HG02885 (cell line): Measurements from ENCODE around the gene TOPORS.
"Not testable (repeated sequence)": the region's sequence is repeated elsewhere in the genome, so short reads cannot be mapped to it uniquely, and the experiment has no call there.

Experiments used
- ATAC-seq: cut with Tn5 transposase; IDR thresholded peaks from one replicate; pipeline ENCODE4 v1.9.1; 2021; ENCODE audit warnings: mild to moderate bottlenecking; ENCODE audit not compliant: unreplicated experiment, poor library complexity

TOPORS gene

DNA sequence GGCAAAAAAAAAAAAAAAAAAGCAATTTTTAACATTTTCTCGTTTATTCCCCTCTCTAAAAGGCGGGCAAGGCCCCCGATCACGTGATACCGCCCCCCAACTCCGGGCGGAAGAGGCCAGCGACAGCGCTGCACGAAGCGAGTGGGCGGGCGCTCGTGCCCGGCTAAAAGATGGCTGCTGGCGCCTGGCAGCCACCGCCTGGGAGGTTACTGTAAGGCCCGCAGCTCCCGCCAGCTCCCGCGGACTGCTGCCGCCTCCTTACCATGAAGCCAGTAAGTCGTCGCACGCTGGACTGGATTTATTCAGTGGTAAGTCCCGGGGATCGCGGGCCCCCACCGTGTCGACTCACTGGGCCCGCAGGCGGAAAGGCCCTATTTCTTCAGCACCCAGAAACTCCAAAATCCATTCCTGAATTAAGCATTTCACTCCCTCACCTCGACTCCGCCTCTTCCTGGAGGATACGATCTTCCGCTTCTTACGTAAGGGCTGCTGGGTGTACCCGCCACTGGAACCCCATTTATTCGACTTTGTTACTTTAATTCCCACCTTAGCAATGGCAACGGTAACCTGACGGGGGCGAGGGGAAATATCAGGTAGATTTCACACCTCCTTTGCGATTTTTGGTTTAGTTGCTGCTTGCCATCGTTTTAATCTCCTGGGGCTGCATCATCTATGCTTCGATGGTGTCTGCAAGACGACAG is at the start of gene TOPORS, which contains the start of gene SMIM27:
Gene TOPORS, minus strand, starts transcription at position 415 of the 701 bp plus-strand sequence. Its CDS starts 150 bp downstream, at position 265.
Gene SMIM27, plus strand, starts transcription at position 156 of the 701 bp plus-strand sequence. Its CDS starts 108 bp downstream, at position 264.
- ATAC-seq, result peak; percentile 75

DNA sequence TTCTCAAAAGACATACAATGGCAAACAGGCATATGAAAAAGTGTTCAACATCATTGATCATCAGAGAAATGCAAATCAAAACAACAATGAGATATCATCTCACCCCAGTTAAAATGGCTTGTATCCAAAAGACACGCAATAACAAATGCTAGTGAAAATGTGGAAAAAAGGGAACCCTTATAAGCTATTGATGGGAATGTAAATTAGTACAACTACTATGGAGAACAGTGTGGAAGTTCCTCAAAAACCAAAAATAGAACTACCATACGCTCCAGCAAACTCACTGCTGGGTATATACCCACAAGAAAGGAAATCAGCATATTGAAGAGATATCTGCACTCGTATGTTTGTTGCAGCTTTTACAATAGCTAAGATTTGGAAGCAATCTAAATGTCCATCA is 46.6 kb upstream of the TOPORS start:
- ATAC-seq, result not testable (repeated sequence)

DNA sequence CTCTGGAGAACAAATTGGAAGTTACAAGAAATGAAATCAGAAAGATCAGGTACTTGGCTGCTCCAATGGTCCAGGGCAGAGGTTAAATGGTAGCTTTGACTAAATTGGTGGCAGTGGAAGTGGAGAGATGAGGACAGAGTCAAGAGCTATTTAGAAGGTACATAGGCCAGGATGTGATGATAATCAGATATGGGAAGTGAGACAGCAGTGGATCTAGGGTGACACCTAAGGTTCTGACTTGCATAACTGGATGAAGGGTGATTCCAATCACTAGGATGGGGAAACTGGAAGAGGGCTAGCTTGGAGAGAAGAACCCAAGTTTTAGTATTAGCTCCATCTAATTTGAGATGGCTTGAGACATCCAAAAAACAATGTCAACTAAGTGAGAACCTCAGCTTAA is 44.5 kb upstream of the TOPORS start:
- no peak for ATAC-seq

DNA sequence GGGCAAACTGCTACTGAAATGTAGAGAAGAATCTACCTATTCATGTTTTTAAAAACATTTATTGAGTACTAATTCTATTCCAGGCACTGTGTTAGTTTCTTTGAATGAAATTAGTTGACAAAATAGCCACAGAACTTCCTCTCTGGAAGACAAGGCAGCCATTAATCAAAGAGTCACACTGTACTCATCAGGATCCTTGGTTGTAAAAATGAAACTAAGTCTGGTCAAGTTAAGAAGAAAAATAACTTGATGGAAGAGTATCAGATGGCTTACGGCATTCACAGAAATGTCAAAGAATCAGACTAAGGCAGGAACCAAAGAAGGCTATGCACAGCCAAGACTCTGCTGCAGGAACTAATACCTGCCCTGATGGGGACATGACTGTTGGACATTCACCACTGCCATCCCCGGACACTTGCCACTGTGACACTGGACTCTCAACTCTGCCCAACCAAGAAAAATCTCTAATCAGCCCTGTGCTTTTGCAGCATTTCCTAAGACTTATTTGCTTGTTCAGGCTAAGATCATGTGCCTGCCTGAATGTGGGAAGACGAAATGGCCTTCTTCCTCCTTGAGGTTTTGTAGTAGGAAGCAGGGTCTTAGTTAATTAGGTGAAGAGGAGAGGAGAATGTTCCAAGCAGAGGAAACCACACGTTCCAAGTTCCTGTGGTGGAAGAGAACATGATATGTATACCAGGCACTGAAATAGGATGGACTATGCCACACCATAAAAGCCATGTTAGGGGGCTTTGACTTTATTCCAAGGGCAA is 43.9 kb upstream of the TOPORS start:
- ATAC-seq, result no peak

DNA sequence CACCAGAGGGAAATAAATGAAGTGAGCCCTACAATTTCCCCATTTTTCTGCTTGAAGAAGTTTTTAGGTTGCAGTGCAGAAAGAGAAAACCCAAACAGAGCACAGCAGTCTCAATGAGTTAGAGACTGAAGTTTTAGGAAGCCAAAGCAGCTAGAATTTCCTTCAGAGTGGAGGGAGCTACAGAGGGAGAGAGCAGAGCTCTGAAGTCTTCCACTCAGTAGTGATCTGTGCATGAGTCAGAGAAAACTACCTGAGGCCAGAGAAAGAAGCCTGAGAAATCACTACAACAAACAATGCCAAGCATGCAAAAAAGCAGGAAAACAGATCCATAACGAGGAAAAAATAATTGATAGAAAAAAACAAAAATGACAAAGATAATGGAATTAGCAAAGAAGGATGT is 38.5 kb upstream of the TOPORS start:
- no peak for ATAC-seq

DNA sequence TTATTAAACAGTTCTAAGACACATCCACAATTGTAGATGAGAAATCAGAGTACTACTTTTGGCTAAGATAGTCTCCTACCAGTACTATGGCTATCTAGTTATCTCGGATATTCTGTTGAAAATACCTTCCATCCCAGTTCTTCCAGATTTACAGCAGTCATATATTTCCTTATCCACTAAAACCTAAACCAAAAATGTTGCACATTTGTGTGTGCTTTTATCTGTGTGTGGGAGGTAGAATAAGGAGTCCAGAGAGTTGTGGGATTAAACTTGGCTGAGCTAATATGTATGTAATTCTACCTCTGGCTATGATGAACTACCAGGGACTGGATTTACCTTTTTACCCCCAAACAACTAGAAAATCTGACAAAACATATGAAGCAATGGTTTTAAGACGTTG is 38.1 kb upstream of the TOPORS start:
- no peak for ATAC-seq

DNA sequence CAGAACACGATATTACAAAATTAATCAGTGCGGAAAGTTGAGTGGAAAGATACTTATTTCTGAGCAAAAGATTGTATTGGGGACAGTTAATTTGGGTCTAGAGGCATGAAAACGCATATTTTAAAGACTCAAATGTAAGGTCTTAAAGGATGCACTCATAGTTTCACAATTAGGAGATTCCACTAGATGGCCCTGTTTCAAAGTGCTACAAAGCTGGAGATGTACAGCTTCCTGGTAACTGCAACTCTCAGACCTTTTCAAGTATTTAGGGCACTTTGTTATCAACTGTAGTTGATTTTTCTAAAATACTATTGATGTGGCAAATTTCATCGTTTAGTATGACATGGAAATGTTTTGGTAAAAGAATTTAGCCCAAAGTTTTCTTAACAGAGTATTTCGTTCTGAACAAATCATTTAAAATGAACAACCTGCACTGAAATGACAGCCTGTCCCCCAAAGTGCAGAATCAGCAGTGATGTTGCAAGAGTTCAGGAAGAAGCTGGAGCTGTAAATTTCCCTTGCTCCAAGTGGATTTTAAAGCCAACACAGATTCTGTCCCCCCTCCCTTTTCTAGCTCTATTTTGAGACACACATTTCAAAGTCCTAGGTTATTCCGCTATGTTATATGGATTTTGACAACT is 36.8 kb upstream of the TOPORS start:
- ATAC-seq, result peak; percentile 76

DNA sequence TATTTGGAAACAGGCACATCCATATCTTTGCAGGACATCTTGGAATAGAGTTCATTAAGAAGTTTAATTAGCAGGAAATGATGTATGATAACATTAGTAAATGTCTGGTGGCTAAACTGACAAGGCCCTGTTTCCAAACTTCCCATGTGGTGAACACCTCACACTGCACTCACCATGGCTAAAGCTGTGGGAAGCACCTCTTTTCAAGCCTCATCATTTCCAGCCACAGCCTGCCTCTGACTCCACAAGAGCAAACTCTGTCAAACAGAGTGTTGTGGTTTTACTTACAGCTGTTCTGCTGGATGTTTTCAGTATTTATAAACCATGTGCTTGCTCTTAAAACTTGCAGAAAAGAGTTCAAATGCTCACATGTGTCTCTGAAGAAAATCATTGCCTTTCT is 35.5 kb upstream of the TOPORS start:
- no peak for ATAC-seq

DNA sequence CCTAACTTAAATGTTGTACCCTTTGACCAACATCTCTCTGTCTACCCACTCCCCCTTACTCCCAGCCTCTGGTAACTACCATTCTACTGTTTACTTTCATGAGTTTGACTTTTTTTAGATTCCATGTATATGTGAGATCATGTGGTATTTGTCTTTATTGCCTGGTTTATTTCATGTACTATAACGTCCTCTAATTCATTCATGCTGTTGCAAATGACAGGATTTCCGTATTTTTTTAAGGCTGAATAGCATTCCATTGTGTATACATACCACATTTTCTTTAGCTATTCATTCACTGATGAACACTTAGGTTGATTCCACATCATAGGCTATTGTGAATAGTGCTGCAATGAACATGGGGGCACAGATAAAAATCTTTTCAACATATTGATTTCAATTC is 32.4 kb upstream of the TOPORS start:
- ATAC-seq, result no peak

DNA sequence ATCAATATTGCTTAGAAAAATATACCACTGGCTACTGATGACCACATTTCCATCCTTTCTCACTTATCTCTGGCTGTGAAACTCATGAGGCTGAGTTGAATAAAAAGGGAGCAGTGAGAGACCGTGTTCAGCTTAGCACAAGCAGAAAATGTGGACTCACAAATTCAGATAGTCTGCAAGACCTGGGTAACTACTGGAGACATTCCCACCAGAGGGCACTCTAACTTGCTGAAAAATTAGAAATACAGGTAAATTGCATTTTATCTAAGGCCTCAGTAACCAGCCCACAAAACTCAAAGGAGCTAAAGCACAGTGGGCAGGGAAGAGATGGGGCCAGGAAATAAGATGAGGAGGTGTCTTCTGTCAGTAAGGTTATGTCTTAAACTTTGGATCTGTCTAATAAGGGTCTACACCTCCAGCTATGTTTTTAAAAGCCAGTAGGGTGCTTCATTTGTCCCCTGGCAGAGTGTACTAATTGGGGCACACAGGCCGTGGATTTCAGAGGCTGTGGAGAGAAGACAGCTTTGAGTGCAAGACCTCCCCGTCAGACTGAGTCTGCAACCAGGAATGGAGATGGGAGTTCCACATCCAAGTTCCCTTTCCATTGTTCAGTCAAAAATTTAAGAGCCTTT is 29.2 kb upstream of the TOPORS start:
- peak; percentile 48 for ATAC-seq

DNA sequence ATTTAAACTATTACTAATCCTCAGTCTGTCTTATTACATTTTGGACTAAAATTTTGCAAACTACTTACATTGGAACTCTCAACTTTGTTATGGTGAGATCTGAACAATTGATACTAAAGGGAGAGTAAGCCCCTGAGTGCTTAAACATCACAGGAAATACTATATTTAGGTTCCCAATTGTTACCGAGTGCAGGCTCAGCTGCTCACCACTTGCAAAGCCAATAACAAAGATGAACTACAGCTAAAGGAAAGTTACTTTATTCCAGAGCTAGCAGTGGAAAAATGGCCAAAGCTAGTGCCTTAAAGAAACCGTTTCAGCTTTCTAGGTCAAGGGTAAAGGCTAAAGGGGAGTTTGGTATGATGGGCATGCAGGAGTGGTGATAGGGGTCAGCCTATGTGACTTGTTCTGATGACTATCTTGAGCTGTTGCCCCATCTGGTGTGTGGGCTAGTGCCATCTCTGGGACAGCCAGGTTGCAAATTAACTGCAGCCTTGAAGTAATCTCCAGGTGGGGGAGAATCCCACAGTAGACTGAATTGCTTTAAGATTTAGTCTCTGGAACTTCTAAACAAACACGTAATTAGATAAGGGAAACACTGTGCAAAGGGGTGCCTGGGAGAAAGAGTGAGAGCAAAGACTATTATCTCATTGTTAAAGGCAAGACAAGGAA is 28.4 kb upstream of the TOPORS start:
- ATAC-seq, result no peak

DNA sequence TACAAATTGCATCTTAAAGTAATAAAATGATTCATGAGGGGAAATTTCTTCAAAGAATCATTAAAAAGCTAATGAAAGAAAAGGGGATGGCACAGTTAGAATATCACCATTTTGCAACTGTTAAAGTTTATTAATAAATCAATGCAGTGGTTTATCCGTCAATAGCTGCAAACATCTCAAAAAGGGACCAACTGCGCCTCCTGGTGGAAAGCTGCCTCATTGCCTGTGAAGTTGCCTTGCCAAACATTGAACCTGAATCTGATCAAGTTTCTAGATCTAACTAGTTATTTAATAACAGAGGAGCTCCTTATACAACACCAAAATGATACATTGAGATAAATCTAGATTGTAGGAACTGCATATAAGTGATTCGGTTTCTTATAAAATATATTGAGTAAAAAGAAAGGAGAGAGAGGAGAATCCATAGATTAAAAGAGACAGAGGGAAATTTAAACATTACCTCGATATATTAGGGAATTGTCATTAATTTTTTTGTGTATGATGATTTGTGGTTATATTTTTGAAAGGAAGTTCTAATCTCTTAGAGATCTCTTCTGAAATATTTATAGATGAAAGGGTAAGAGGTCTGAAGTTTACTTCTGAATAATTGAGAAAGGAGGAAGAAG is 27.4 kb upstream of the TOPORS start:
- peak; percentile 52 for ATAC-seq

DNA sequence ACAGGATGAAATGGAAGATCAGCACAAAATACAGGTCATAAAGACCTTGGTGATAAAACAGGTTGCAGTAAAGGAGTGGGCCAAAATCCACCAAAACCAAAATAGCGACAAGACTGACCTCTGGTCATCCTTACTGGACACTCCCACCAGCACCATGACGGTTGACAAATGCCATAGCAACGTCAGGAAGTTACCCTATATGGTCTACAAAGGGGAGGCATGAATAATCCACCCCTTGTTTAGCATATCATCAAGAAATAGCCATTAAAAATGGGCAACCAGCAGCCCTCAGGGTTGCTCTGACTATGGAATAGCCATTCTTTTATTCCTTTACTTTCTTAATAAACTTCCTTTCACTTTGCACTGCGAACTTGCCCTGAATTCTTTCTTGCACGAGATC is 26.6 kb upstream of the TOPORS start:
- no peak for ATAC-seq

DNA sequence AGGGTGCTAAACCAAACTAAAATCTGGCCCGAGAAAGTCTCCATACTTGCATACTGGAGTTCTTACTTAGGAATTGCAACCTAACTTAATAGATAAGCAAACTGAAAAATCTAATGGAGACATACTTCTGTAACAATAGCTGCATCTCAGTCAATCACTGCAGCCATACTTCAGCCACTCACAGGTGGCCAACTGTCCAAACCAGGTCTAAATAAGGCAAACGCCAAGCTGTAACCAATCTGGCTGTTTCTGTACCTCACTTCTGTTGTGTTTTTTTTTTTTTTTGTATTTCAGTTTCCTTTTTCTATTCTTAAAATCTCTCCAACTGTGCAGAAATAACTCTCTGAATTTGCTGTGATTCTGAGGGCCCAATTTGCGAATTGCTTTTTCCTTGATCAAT is 24.9 kb upstream of the TOPORS start:
- ATAC-seq, result peak; percentile 44

DNA sequence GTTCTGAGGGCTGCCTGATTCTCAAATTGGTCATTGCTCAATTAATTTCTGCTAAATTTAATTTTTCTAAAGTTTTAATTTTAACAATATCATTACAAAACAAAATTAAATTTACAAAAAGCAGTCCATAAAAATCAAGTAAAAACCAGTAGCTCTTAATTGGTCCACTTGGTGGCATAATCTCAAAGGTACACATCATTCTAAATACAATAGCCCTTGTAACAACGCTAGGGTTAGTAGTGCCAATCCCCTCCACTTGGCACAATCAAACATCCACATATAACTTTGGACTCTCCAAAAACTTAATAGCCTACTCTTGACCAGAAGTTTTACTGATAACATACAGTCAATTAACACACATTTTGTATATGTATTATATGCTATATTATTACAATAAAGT is 22.5 kb upstream of the TOPORS start:
- ATAC-seq, result no peak

DNA sequence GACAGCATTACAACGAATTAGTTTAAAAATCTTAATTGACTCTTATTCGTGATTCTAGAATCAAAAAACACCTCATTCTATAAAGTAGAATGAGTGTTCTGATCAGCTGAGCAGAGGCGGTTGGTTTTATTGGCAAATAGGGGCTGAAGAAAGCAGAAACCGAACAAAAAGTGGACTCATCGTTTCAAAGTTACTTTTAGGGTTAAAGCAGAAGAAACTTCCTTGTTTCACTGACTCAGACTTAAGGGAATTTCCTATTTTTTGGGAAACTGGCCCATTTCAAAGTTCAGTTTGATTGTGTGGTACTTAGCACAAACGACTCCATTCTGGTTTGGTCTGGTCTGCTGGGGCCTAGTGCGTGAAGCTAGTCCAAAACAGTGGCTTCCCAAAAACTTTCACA is 21.4 kb upstream of the TOPORS start:
- ATAC-seq, result no peak

DNA sequence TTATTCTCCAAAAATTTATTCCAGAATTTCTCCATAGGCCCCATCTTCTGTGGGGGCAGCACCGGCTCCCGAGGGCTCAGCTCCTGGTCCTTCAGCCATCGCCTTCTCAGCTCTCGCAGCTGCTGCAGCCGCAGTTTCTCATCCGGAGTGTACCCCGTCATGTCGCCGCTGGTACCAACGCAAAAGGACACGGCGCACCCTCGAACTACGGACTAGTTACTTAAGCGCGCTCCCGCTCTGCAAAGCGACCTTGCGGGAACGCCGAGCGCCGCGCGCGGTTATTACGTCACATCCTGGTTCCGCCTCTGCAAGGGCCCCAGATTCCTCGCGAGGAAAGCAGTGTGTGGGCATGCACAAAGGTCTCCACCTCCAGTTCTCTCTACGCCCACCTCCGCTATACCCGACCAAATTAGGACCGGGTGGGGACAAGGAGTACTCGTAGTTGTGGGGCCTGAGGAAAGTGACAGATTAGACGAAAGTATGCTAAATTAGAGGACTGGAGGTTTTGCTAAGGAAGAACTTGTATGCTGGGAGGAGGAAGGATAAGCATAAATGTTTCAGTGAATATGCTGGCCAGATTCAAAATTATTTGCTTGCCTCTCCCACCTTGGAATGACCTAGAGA is 20.6 kb upstream of the TOPORS start, which contains the start of gene NDUFB6:
Gene NDUFB6, minus strand, starts transcription at position 260 of the 624 bp plus-strand sequence. Its CDS starts 99 bp downstream, at position 161.
- ATAC-seq, result peak; percentile 83

DNA sequence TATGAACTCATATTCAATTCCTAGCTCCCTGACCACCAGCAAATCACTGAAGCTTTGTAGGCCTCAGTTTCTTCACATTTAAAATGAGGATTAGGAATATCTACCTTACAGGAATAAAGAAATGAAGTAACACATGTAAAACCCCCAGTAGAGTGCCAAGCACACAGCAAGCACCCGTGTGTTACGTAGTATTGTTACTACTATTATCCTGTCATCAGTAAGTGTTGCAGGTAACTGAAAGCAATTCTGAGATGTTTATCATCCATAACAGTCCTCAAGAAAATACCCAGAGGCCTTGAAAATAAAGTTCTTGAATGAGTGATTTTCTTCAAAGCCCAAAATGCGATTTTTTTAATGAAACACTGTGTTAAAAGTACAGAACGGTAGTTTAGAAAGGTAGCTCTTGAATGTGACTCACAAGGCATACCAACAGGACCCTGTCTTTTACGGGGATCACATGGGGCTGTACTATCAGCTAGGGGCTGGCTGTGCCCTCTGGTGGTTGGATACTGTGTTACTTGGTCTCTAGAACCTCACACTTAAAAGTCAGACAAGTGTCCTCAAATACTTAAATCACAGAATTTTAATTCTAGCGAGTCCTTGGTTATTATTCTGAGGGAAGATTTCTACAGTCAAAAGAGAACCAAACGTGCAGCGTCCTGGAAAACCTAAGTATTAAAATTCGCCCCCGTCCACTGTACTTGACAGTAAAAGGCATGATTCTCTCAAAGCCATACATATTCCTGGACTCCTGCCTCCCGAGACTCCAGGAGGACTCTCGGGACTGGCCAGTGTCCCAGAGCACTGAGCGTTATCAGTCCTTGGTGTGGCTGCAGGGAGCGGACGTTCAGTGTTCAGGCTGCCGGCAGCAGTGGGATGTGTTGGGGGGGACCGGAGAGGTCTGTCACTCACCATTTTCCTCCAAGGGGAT is 19.8 kb upstream of the TOPORS start:
- peak; percentile 90 for ATAC-seq
